Renal pelvis (tissue), 12 donors: ENCODE results near the gene TRIM34. TPM values are rescaled to one million over a fixed set of nuclear protein-coding genes. Genes with fewer than 3 reads are reported as not detected.
"Not testable (repeated sequence)": the region's sequence is repeated elsewhere in the genome, so short reads cannot be mapped to it uniquely, and the experiment has no call there.

ENCODE experiments used
- DNase-seq: peaks from one replicate; pipeline ENCODE4 v3.0.0-alpha.2; 2013
- long read RNA-seq, 16 experiments: transcript quantifications; one replicate each; lab custom pipeline, GENCODE V29; 2026
- polyA plus RNA-seq, 3 donors: library from polyadenylated mRNA; unstranded; fragments of 120-200 nt; gene quantifications; one replicate each; pipeline ENCODE4 v1.2.1, GENCODE V29; 2013; ENCODE audit not compliant: insufficient read length in 3 of 3

TRIM34 gene
- 1 to 10 TPM; 6.7 to 9.0 (median 7.9) TPM for polyA plus RNA-seq
- long read RNA-seq, donor 1, partial matches to known transcripts, result 0 of 2 reads
- long read RNA-seq, donor 1, other reads (novel, unspliced or antisense), result 0 of 2 reads
- long read RNA-seq, donor 2, partial matches to known transcripts, result 0 of 2 reads
- long read RNA-seq, donor 2, other reads (novel, unspliced or antisense), result 0 of 2 reads
- long read RNA-seq, donor 3, result 0 reads
- long read RNA-seq, donor 4, partial matches to known transcripts, result 0 of 3 reads
- long read RNA-seq, donor 4, other reads (novel, unspliced or antisense), result 0 of 3 reads
- long read RNA-seq, donor 5, partial matches to known transcripts, result 0 of 1 reads
- long read RNA-seq, donor 5, other reads (novel, unspliced or antisense), result 0 of 1 reads
- long read RNA-seq, donor 6, partial matches to known transcripts, result 0 of 1 reads
- long read RNA-seq, donor 6, other reads (novel, unspliced or antisense), result 0 of 1 reads
- long read RNA-seq, donor 7, partial matches to known transcripts, result 0 of 2 reads
- long read RNA-seq, donor 7, other reads (novel, unspliced or antisense), result 0 of 2 reads
- long read RNA-seq, donor 8, partial matches to known transcripts, result 0 of 1 reads
- long read RNA-seq, donor 8, other reads (novel, unspliced or antisense), result 0 of 1 reads
- long read RNA-seq, donor 9, partial matches to known transcripts, result 0 of 2 reads
- long read RNA-seq, donor 9, other reads (novel, unspliced or antisense), result 0 of 2 reads
- long read RNA-seq, donor 10, result 0 reads
- long read RNA-seq, donor 11, result 0 reads
- long read RNA-seq, donor 12, partial matches to known transcripts, result 0 of 2 reads
- long read RNA-seq, donor 12, other reads (novel, unspliced or antisense), result 0 of 2 reads
- long read RNA-seq, donor 13, result 0 reads
- long read RNA-seq, donor 14, result 0 reads
- long read RNA-seq, donor 15, partial matches to known transcripts, result 0 of 2 reads
- long read RNA-seq, donor 15, other reads (novel, unspliced or antisense), result 0 of 2 reads
- long read RNA-seq, donor 16, partial matches to known transcripts, result 0 of 2 reads
- long read RNA-seq, donor 16, other reads (novel, unspliced or antisense), result 0 of 2 reads

- DNase-seq, result peak; percentile 35
Measured at GRCh38 chr11:5624489-5625279, at the start of gene TRIM34. Gene TRIM34 (plus strand): TSS chr11:5625001. CDS start chr11:5632332, 7,331 bp downstream.

GRCh38 chr11:5575152-5575551 lies 49.6 kb upstream of the TRIM34 start:
- DNase-seq, result no peak

GRCh38 chr11:5577101-5577500 lies 47.7 kb upstream of the TRIM34 start:
- no peak for DNase-seq

GRCh38 chr11:5580577-5580976 lies 44.2 kb upstream of the TRIM34 start, which contains the start of gene OR52B6:
Gene OR52B6 (plus strand): TSS chr11:5580877. CDS start chr11:5580877, 0 bp downstream.
- no peak for DNase-seq

GRCh38 chr11:5581014-5581413 lies 43.8 kb upstream of the TRIM34 start:
- no peak for DNase-seq

- not testable (repeated sequence) for DNase-seq
Measured at GRCh38 chr11:5584458-5584857, 40.3 kb upstream of the TRIM34 start.

GRCh38 chr11:5589906-5590305 lies 34.9 kb upstream of the TRIM34 start:
- not testable (repeated sequence) for DNase-seq

GRCh38 chr11:5591613-5592012 lies 33.2 kb upstream of the TRIM34 start:
- no peak for DNase-seq

- DNase-seq, result no peak
Measured at GRCh38 chr11:5592615-5593014, 32.2 kb upstream of the TRIM34 start.

GRCh38 chr11:5593146-5593545 lies 31.7 kb upstream of the TRIM34 start:
- no peak for DNase-seq

- DNase-seq, result peak; percentile 31
Measured at GRCh38 chr11:5596607-5597201, 28.1 kb upstream of the TRIM34 start, which contains the start of gene TRIM6. Gene TRIM6 (plus strand): TSS chr11:5596637. CDS start chr11:5596898, 261 bp downstream.

- DNase-seq, result no peak
Measured at GRCh38 chr11:5597953-5598352, 26.8 kb upstream of the TRIM34 start.

GRCh38 chr11:5600374-5600851 lies 24.4 kb upstream of the TRIM34 start:
- peak; percentile 64 for DNase-seq

- not testable (repeated sequence) for DNase-seq
Measured at GRCh38 chr11:5602791-5603190, 22.0 kb upstream of the TRIM34 start.

- DNase-seq, result no peak
Measured at GRCh38 chr11:5603326-5603725, 21.5 kb upstream of the TRIM34 start.

GRCh38 chr11:5604896-5605295 lies 19.9 kb upstream of the TRIM34 start:
- DNase-seq, result no peak

- no peak for DNase-seq
Measured at GRCh38 chr11:5605849-5606248, 19.0 kb upstream of the TRIM34 start.

- no peak for DNase-seq
Measured at GRCh38 chr11:5608808-5609207, 16.0 kb upstream of the TRIM34 start.

- DNase-seq, result no peak
Measured at GRCh38 chr11:5610446-5610845, 14.4 kb upstream of the TRIM34 start.

- no peak for DNase-seq
Measured at GRCh38 chr11:5611627-5612026, 13.2 kb upstream of the TRIM34 start.

GRCh38 chr11:5618807-5619206 lies 6.0 kb upstream of the TRIM34 start:
- DNase-seq, result no peak
